Testis (tissue), 2 donors: ENCODE data around the gene MUC2.

Experiments used
- POLR2A ChIP-seq: fragments of 450-650 bp; IDR thresholded peaks from one replicate; pipeline ENCODE4 v1.6.1; 2017; ENCODE audit warnings: antibody characterized with exemption, mild to moderate bottlenecking, moderate library complexity
- TF ChIP-seq, protein P1 (sequence below), 3 experiments: fragments of 450-650 bp in 2 of 3; fragments of 200-600 bp in 1 of 3; sonication (generic) in 1 of 3; IDR thresholded peaks; one replicate each; pipeline ENCODE4 v1.5.1; 2016 to 2019; ENCODE audit warnings: antibody characterized with exemption in 3 of 3, mild to moderate bottlenecking in 2 of 3, moderate library complexity in 1 of 3

GRCh38 chr11:1118755-1119603 is 44.3 kb downstream of the MUC2 start:
- TF ChIP-seq, protein P1, sequence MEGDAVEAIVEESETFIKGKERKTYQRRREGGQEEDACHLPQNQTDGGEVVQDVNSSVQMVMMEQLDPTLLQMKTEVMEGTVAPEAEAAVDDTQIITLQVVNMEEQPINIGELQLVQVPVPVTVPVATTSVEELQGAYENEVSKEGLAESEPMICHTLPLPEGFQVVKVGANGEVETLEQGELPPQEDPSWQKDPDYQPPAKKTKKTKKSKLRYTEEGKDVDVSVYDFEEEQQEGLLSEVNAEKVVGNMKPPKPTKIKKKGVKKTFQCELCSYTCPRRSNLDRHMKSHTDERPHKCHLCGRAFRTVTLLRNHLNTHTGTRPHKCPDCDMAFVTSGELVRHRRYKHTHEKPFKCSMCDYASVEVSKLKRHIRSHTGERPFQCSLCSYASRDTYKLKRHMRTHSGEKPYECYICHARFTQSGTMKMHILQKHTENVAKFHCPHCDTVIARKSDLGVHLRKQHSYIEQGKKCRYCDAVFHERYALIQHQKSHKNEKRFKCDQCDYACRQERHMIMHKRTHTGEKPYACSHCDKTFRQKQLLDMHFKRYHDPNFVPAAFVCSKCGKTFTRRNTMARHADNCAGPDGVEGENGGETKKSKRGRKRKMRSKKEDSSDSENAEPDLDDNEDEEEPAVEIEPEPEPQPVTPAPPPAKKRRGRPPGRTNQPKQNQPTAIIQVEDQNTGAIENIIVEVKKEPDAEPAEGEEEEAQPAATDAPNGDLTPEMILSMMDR (IDR thresholded peaks at IDR 0.05): no peak
- TF ChIP-seq POLR2A: no peak
